H1 (cell line): ENCODE results near the gene ZNF697. TPM values are rescaled to one million over a fixed set of nuclear protein-coding genes. Genes with fewer than 3 reads are reported as not detected.

ENCODE experiments used
- CTCF ChIA-PET: fragments of 300-600 bp; sonication (Branson Sonifier 250); formaldehyde crosslinking; loops from one replicate; lab custom pipeline; 2021; ENCODE audit not compliant: partially characterized antibody; lab: Charles Lee
- POLR2A ChIA-PET: fragments of 300-600 bp; sonication (Branson Sonifier 250); formaldehyde crosslinking; loops from one replicate; lab custom pipeline; 2021; ENCODE audit warnings: inconsistent platforms; ENCODE audit not compliant: partially characterized antibody; lab: Charles Lee
- DNase-seq, 2 experiments: peaks; one replicate each; pipeline versions ENCODE4 v3.0.0 to v3.0.0-alpha.2; 2010 to 2022; ENCODE audit warnings: low spot score in 2 of 2, low read depth in 1 of 2, mixed read lengths in 1 of 2
- FAIRE-seq: peaks from 2 replicates; lab custom pipeline; 2011; peaks lifted over from hg19 to GRCh38; lab: Jason Lieb, UNC
- H2AFZ ChIP-seq: 2 replicates; pipeline ENCODE4 v1.8.1; 2012; ENCODE audit warnings: low read length, inconsistent platforms
- H2AK5ac ChIP-seq: 2 replicates; pipeline ENCODE4 v1.6.1; 2013; ENCODE audit warnings: low read depth, low read length
- H2BK120ac ChIP-seq: replicated peaks from 2 replicates; pipeline ENCODE3; 2013; ENCODE audit warnings: low read depth, low read length, inconsistent platforms
- H2BK12ac ChIP-seq: 2 replicates; pipeline ENCODE4 v1.6.1; 2013; ENCODE audit warnings: low read depth, low read length
- H2BK15ac ChIP-seq: 2 replicates; pipeline ENCODE4 v1.6.1; 2013; ENCODE audit warnings: low read length
- H2BK20ac ChIP-seq: 2 replicates; pipeline ENCODE4 v1.6.1; 2013; ENCODE audit warnings: low read length
- H2BK5ac ChIP-seq: 2 replicates; pipeline ENCODE4 v1.6.1; 2013; ENCODE audit warnings: low read depth, low read length
- H3K14ac ChIP-seq: 2 replicates; pipeline ENCODE4 v1.6.1; 2013; ENCODE audit warnings: inconsistent platforms; ENCODE audit not compliant: insufficient read length
- H3K18ac ChIP-seq: 2 replicates; pipeline ENCODE4 v1.6.1; 2013; ENCODE audit warnings: low read length; ENCODE audit errors: extremely low read depth
- H3K23ac ChIP-seq: 2 replicates; pipeline ENCODE4 v1.6.1; 2013; ENCODE audit warnings: inconsistent platforms; ENCODE audit not compliant: insufficient read length
- H3K23me2 ChIP-seq: 2 replicates; pipeline ENCODE4 v1.6.1; 2013; ENCODE audit warnings: low read depth, low read length
- H3K27ac ChIP-seq: 2 replicates; pipeline ENCODE4 v1.6.1; 2011; ENCODE audit warnings: low read depth, low read length, inconsistent platforms
- H3K27me3 ChIP-seq, 4 experiments: replicated peaks in 1 of 4; 1 replicate in 1 of 4; 2 replicates in 3 of 4; pipeline versions ENCODE4 v1.6.1 to v1.8.1; 2011 to 2013; ENCODE audit warnings: low read length in 3 of 4, mild to moderate bottlenecking in 3 of 4, inconsistent platforms in 2 of 4, mixed read lengths in 2 of 4, moderate library complexity in 1 of 4; ENCODE audit not compliant: control insufficient read depth in 3 of 4, insufficient read depth in 3 of 4; ENCODE audit errors: extremely low read depth in 1 of 4
- H3K36me3 ChIP-seq, 4 experiments: 2 replicates each; pipeline versions ENCODE4 v1.6.1 to v1.8.1; 2011 to 2013; ENCODE audit warnings: mild to moderate bottlenecking in 4 of 4, low read length in 3 of 4, moderate library complexity in 2 of 4, control low read depth in 1 of 4, inconsistent platforms in 1 of 4; ENCODE audit not compliant: insufficient read depth in 4 of 4, control insufficient read depth in 2 of 4
- H3K4ac ChIP-seq: replicated peaks from 2 replicates; pipeline ENCODE3; 2013; ENCODE audit warnings: low read length, low read depth, mixed read lengths, inconsistent platforms; ENCODE audit not compliant: insufficient read length
- H3K4me1 ChIP-seq, 4 experiments: replicated peaks in 1 of 4; 1 replicate in 1 of 4; 2 replicates in 3 of 4; pipeline versions ENCODE4 v1.6.1 to v1.8.1; 2011 to 2013; ENCODE audit warnings: low read length in 3 of 4, inconsistent platforms in 2 of 4, mixed read lengths in 1 of 4; ENCODE audit not compliant: insufficient read depth in 4 of 4, control insufficient read depth in 3 of 4
- H3K4me2 ChIP-seq, 2 experiments: 2 replicates each; pipeline versions ENCODE4 v1.6.1 to v1.8.1; 2011 to 2013; ENCODE audit warnings: low read depth in 2 of 2, low read length in 2 of 2, control low read depth in 1 of 2, inconsistent platforms in 1 of 2, mild to moderate bottlenecking in 1 of 2; ENCODE audit not compliant: insufficient read depth in 1 of 2
- H3K4me3 ChIP-seq, 4 experiments: fragments of 200-600, 300-600 bp in 1 of 4; sonication (generic), shearing (Covaris generic), sonication (Bioruptor Twin) in 1 of 4; 2 replicates each; pipeline versions ENCODE4 v1.5.1 to v1.8.1; 2011 to 2016; ENCODE audit warnings: low read length in 4 of 4, low read depth in 3 of 4, control low read depth in 2 of 4, inconsistent platforms in 2 of 4, mild to moderate bottlenecking in 2 of 4, mixed read lengths in 1 of 4, moderate library complexity in 1 of 4; ENCODE audit not compliant: insufficient read depth in 2 of 4; ENCODE audit errors: extremely low read depth in 1 of 4
- H3K56ac ChIP-seq: replicated peaks from 2 replicates; pipeline ENCODE3; 2013; ENCODE audit warnings: low read depth, mild to moderate bottlenecking, mixed read lengths, low read length, inconsistent platforms; ENCODE audit not compliant: insufficient read length
- H3K79me1 ChIP-seq: 2 replicates; pipeline ENCODE4 v1.6.1; 2013; ENCODE audit warnings: low read depth, low read length, control low read depth
- H3K79me2 ChIP-seq, 2 experiments: 2 replicates each; pipeline versions ENCODE4 v1.6.1 to v1.8.1; 2012 to 2013; ENCODE audit warnings: low read length in 2 of 2, mild to moderate bottlenecking in 2 of 2, inconsistent platforms in 1 of 2; ENCODE audit not compliant: insufficient read depth in 2 of 2, control insufficient read depth in 1 of 2
- H3K9ac ChIP-seq, 4 experiments: replicated peaks in 1 of 4; 1 replicate in 1 of 4; 2 replicates in 3 of 4; pipeline versions ENCODE4 v1.6.1 to v1.8.1; 2011 to 2013; ENCODE audit warnings: low read depth in 3 of 4, low read length in 3 of 4, control low read depth in 2 of 4, mild to moderate bottlenecking in 2 of 4, moderate library complexity in 2 of 4, inconsistent platforms in 1 of 4; ENCODE audit errors: extremely low read depth in 1 of 4
- H3K9me3 ChIP-seq, 2 experiments: 2 replicates each; pipeline versions ENCODE4 v1.6.1 to v1.8.1; 2012 to 2013; ENCODE audit warnings: mild to moderate bottlenecking in 2 of 2, moderate library complexity in 2 of 2, control low read depth in 1 of 2, inconsistent platforms in 1 of 2, low read depth in 1 of 2, low read length in 1 of 2, mixed read lengths in 1 of 2; ENCODE audit not compliant: insufficient read depth in 2 of 2
- H4K20me1 ChIP-seq, 2 experiments: replicated peaks in 1 of 2; 2 replicates each; pipeline versions ENCODE3 to v1.8.1; 2011 to 2013; ENCODE audit warnings: inconsistent platforms in 2 of 2, low read length in 2 of 2, mild to moderate bottlenecking in 1 of 2; ENCODE audit not compliant: insufficient read depth in 2 of 2, control insufficient read depth in 1 of 2
- H4K5ac ChIP-seq: 2 replicates; pipeline ENCODE4 v1.6.1; 2013; ENCODE audit warnings: low read length, low read depth, mixed read lengths, inconsistent platforms; ENCODE audit not compliant: insufficient read length
- H4K8ac ChIP-seq: 2 replicates; pipeline ENCODE4 v1.8.0; 2013; ENCODE audit warnings: mild to moderate bottlenecking, moderate library complexity, low read length, inconsistent platforms; ENCODE audit not compliant: insufficient read depth; ENCODE audit errors: extremely low read depth
- H4K91ac ChIP-seq: replicated peaks from 2 replicates; pipeline ENCODE3; 2013; ENCODE audit warnings: low read length, mixed read lengths, inconsistent platforms; ENCODE audit not compliant: insufficient read length
- BRCA1 ChIP-seq: IDR thresholded peaks from 2 replicates; pipeline ENCODE4 v1.6.1; 2012; ENCODE audit warnings: low read depth, low read length, improper control_type of control experiment
- CHD1 ChIP-seq: IDR thresholded peaks from 2 replicates; pipeline ENCODE4 v1.6.1; 2012; ENCODE audit warnings: low read depth, low read length, improper control_type of control experiment
- EZH2 ChIP-seq: fragments of 200-600 bp; sonication (generic); IDR thresholded peaks from 2 replicates; pipeline ENCODE4 v1.7.1; 2012; ENCODE audit warnings: low read depth, mild to moderate bottlenecking, moderate library complexity, low read length, inconsistent platforms; ENCODE audit not compliant: severe bottlenecking
- GABPA ChIP-seq: IDR thresholded peaks from 2 replicates; pipeline ENCODE4 v1.6.1; 2011; ENCODE audit warnings: mild to moderate bottlenecking, low read length, moderate library complexity, borderline replicate concordance; ENCODE audit not compliant: insufficient read depth
- HDAC2 ChIP-seq, 2 experiments: fragments of 300-600 bp in 1 of 2; sonication (generic) in 1 of 2; IDR thresholded peaks; 2 replicates each; pipeline ENCODE4 v1.6.1; 2011 to 2012; ENCODE audit warnings: low read depth in 2 of 2, low read length in 2 of 2, mild to moderate bottlenecking in 2 of 2, moderate library complexity in 2 of 2, borderline replicate concordance in 1 of 2, inconsistent platforms in 1 of 2
- JUND ChIP-seq: IDR thresholded peaks from 2 replicates; pipeline ENCODE4 v1.6.1; 2011; ENCODE audit warnings: mild to moderate bottlenecking, improper control_type of control experiment, low read length
- RAD21 ChIP-seq, 2 experiments: IDR thresholded peaks in 1 of 2; conservative IDR thresholded peaks in 1 of 2; 2 replicates each; pipeline ENCODE4 v1.6.1; 2011; ENCODE audit warnings: low read depth in 2 of 2, low read length in 2 of 2, improper control_type of control experiment in 1 of 2, inconsistent platforms in 1 of 2, mild to moderate bottlenecking in 1 of 2, moderate library complexity in 1 of 2
- SIX5 ChIP-seq: IDR thresholded peaks from 2 replicates; pipeline ENCODE4 v1.6.1; 2011; ENCODE audit warnings: mild to moderate bottlenecking, low read depth, low read length
- SP2 ChIP-seq: IDR thresholded peaks from 2 replicates; pipeline ENCODE4 v1.6.1; 2012; ENCODE audit warnings: mild to moderate bottlenecking, low read length, inconsistent platforms
- SP4 ChIP-seq: IDR thresholded peaks from 2 replicates; pipeline ENCODE4 v1.6.1; 2012; ENCODE audit warnings: low read length, inconsistent platforms
- TCF12 ChIP-seq: IDR thresholded peaks from 2 replicates; pipeline ENCODE4 v1.6.1; 2011; ENCODE audit warnings: low read depth, mild to moderate bottlenecking, low read length
- TEAD4 ChIP-seq: IDR thresholded peaks from 2 replicates; pipeline ENCODE4 v1.6.1; 2012; ENCODE audit warnings: low read depth, low read length, inconsistent platforms, mixed read lengths
- YY1 ChIP-seq: IDR thresholded peaks from 2 replicates; pipeline ENCODE4 v1.6.1; 2011; ENCODE audit warnings: low read depth, mild to moderate bottlenecking, low read length
- ZNF274 ChIP-seq: IDR thresholded peaks from 2 replicates; pipeline ENCODE4 v1.7.0; 2012; ENCODE audit warnings: low read length, borderline replicate concordance; ENCODE audit errors: extremely low read depth
- WGBS, 2 experiments: shearing (Covaris generic) in 1 of 2; methylation state at CpG; one replicate each; pipeline versions ENCODE4 v1.1.6 to v1.1.7; 2013 to 2015; ENCODE audit warnings: low lambda C conversion rate in 2 of 2, mixed read lengths in 2 of 2, inconsistent platforms in 1 of 2, low coverage in 1 of 2, missing lambda C conversion rate in 1 of 2; ENCODE audit not compliant: insufficient replicate concordance in 2 of 2, insufficient coverage in 1 of 2, insufficient read length in 1 of 2; ENCODE audit errors: extremely low coverage in 1 of 2, missing lambda C conversion rate in 1 of 2; 5-methylcytosine and 5-hydroxymethylcytosine counted together
- polyA plus RNA-seq, 7 experiments: library from polyadenylated mRNA; depleted of rRNA in 3 of 7; stranded (reverse) in 5 of 7; unstranded in 2 of 7; fragments of >200 nt in 5 of 7; fragments of 200-250 nt in 2 of 7; gene quantifications; 1 replicate in 5 of 7; 2 replicates in 1 of 7; 4 replicates in 1 of 7; pipeline versions ENCODE4 v1.2.1 to v1.2.3, GENCODE V29; 2011 to 2013; ENCODE audit warnings: missing spikeins in 2 of 7, mixed read lengths in 2 of 7
- total RNA-seq: library from RNA; stranded (reverse); fragmentation: NEBNext Ultra II Directional; extraction: Animal tissue kit (Norgen Biotek cat#: 25700); gene quantifications from 2 replicates; pipeline ENCODE4 v1.2.1, GENCODE V29; 2021

Gene ZNF697
- total and polyA plus RNA-seq, 2 of the 8 experiments (the other 6 are each of a cell fraction or from before 2014, with no cell fraction given), result 5.6 to 18.3 TPM

GRCh38 chr1:119623678-119624077, 24.4 kb downstream of the ZNF697 start:
- whole genome bisulfite sequencing, 2 experiments, result 97% methylated on average over 30 of the region's 30 CpGs; no CpG with 5 or more reads in 1 of the 2 experiments
- no peak for DNase-seq
- Histone ChIP-seq H3K79me2 (peaks cover 0 to 5% of the 10 kb centered on the region in 2 experiments; a peak in 1 of 4 replicates), H3K4ac (no peak overlapping the region), H3K9me3 (no peaks in the 10 kb centered on the region; a peak in 1 of 4 replicates), H4K8ac (no peak overlapping the region), H3K4me3 (no peak overlapping the region), H3K27ac (no peak overlapping the region), H3K56ac (no peak overlapping the region), H2BK120ac (no peak overlapping the region), H3K18ac (no peak overlapping the region), H4K91ac (no peak overlapping the region), H2BK20ac (no peak overlapping the region), H3K79me1 (peaks cover 4% of the 10 kb centered on the region), H3K14ac (no peak overlapping the region), H2BK12ac (no peak overlapping the region), H4K20me1 (peaks cover 3 to 10% of the 10 kb centered on the region in 2 experiments), H3K36me3 (peaks cover 0 to 17% (median 9%) of the 10 kb centered on the region in 4 experiments; a peak in 6 of 8 replicates), H2BK15ac (no peak overlapping the region), H2AFZ (no peak overlapping the region), H3K9ac (no peak overlapping the region), H2AK5ac (no peak overlapping the region), H3K4me2 (no peak overlapping the region), H3K4me1 (peaks cover 0 to 9% (median 1%) of the 10 kb centered on the region in 4 experiments; a peak in 3 of 7 replicates), H2BK5ac (no peak overlapping the region), H3K27me3 (no peaks in the 10 kb centered on the region), H3K23ac (no peak overlapping the region), H4K5ac (no peak overlapping the region), H3K23me2 (no peaks in the 10 kb centered on the region)
- ChIA-PET CTCF (interaction anchor here (1.6 to 29.8 kb wide), 6 partner anchors 9 to 51 kb away, joined by 4 to 786 read pairs (median 16); partner anchors contain the start of gene ZNF697), POLR2A (interaction anchor here (1.2 to 9.1 kb wide), 6 partner anchors 8 to 118 kb away, joined by 3 to 40 read pairs (median 9); partner anchors contain the start of gene ZNF697)
- FAIRE-seq, result no peak
- TF ChIP-seq RAD21 (IDR thresholded peaks at IDR 0.05 in 1 of 2, conservative IDR thresholded peaks at IDR 0.05 in 1 of 2; ENCODE audit: low read depth in 2 of 2, low read length in 2 of 2), result no peak
- TF ChIP-seq ZNF274, result no peak
- no peak for TF ChIP-seq GABPA
- TF ChIP-seq BRCA1, result no peak
- no peak for TF ChIP-seq SP2
- TF ChIP-seq HDAC2 (IDR thresholded peaks at IDR 0.05; ENCODE audit: borderline replicate concordance in 1 of 2, low read depth in 2 of 2, low read length in 2 of 2), result no peak
- TF ChIP-seq TEAD4, result no peak
- TF ChIP-seq CHD1, result no peak
- no peak for TF ChIP-seq TCF12
- TF ChIP-seq JUND, result no peak
- no peak for TF ChIP-seq SP4
- TF ChIP-seq YY1, result no peak
- no peak for TF ChIP-seq EZH2
- TF ChIP-seq SIX5, result no peak
